ENCODE measurements around the gene COL6A1. TPM values are rescaled to one million over a fixed set of nuclear protein-coding genes. Genes with fewer than 3 reads are reported as not detected.

COL6A1 gene
- total and polyA plus RNA-seq, 2 experiments from 2014 or later = 296 to 592 TPM

GRCh38 chr21:45996311-45997204 lies 15.0 kb downstream of the COL6A1 start:
- TF ChIP-seq, protein P1, sequence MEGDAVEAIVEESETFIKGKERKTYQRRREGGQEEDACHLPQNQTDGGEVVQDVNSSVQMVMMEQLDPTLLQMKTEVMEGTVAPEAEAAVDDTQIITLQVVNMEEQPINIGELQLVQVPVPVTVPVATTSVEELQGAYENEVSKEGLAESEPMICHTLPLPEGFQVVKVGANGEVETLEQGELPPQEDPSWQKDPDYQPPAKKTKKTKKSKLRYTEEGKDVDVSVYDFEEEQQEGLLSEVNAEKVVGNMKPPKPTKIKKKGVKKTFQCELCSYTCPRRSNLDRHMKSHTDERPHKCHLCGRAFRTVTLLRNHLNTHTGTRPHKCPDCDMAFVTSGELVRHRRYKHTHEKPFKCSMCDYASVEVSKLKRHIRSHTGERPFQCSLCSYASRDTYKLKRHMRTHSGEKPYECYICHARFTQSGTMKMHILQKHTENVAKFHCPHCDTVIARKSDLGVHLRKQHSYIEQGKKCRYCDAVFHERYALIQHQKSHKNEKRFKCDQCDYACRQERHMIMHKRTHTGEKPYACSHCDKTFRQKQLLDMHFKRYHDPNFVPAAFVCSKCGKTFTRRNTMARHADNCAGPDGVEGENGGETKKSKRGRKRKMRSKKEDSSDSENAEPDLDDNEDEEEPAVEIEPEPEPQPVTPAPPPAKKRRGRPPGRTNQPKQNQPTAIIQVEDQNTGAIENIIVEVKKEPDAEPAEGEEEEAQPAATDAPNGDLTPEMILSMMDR (IDR thresholded peaks at IDR 0.05; ENCODE audit: poor library complexity) = no peak
- TF ChIP-seq EZH2 (IDR thresholded peaks at IDR 0.05; ENCODE audit: borderline replicate concordance) = no peak
- TF ChIP-seq EZH2phosphoT487 (IDR thresholded peaks at IDR 0.05; ENCODE audit: low read depth, severe bottlenecking, unreplicated experiment) = no peak
- Histone ChIP-seq H3K36me3 (replicated peaks; ENCODE audit: insufficient read depth, low read depth) (no peaks in the 10 kb centered on the region), H3K4me1 (ENCODE audit: insufficient read depth) (peaks cover 11% of the 10 kb centered on the region), H3K79me2 (no peaks in the 10 kb centered on the region), H2AFZ (no peak overlapping the region), H3K27me3 (no peaks in the 10 kb centered on the region), H3K27ac (no peak overlapping the region), H4K20me1 (ENCODE audit: insufficient read depth, poor library complexity, severe bottlenecking) (no peaks in the 10 kb centered on the region), H3K4me3 (no peak overlapping the region), H3K4me2 (no peak overlapping the region), H3K9me3 (ENCODE audit: low read depth) (no peaks in the 10 kb centered on the region), H3K9me2 (replicated peaks; ENCODE audit: insufficient read depth) (no peaks in the 10 kb centered on the region)
- DNase-seq (ENCODE audit: low spot score) = no peak
- WGBS (ENCODE audit: low lambda C conversion rate, missing lambda C conversion rate) = 94% methylated on average over 27 of the region's 27 CpGs

DNA sequence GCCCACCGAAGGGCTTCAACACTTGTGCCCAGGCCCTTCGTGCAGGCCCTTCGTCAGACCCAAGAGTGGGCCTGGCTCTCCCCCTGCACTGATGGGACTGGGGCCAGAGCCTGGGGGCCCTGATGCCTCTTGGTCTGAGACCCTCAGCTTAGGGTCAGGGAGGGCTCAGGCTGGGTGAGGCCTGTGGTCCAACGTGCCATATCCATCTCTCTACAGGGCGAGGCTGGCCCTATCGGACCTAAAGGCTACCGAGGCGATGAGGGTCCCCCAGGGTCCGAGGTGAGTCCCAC lies 15.6 kb downstream of the COL6A1 start:
- H3K4me2 ChIP-seq = no peak overlapping the region
- no peak overlapping the region for H2AFZ ChIP-seq
- no peaks in the 10 kb centered on the region for H3K36me3 ChIP-seq (replicated peaks; ENCODE audit: insufficient read depth, low read depth)
- no peaks in the 10 kb centered on the region for H3K9me2 ChIP-seq (replicated peaks; ENCODE audit: insufficient read depth)
- H3K27me3 ChIP-seq = no peaks in the 10 kb centered on the region
- WGBS (ENCODE audit: low lambda C conversion rate, missing lambda C conversion rate) = 95% methylated on average over 9 of the region's 9 CpGs
- H3K27ac ChIP-seq = no peak overlapping the region
- no peaks in the 10 kb centered on the region for H3K79me2 ChIP-seq
- peaks cover 11% of the 10 kb centered on the region for H3K4me1 ChIP-seq (ENCODE audit: insufficient read depth)
- no peak overlapping the region for H3K4me3 ChIP-seq
- no peak for DNase-seq (ENCODE audit: low spot score)
- H4K20me1 ChIP-seq (ENCODE audit: insufficient read depth, poor library complexity, severe bottlenecking) = no peaks in the 10 kb centered on the region
- no peaks in the 10 kb centered on the region for H3K9me3 ChIP-seq (ENCODE audit: low read depth)
- TF ChIP-seq, protein P1 (IDR thresholded peaks at IDR 0.05; ENCODE audit: poor library complexity) = no peak
- TF ChIP-seq EZH2phosphoT487 (IDR thresholded peaks at IDR 0.05; ENCODE audit: low read depth, severe bottlenecking, unreplicated experiment) (no peak), EZH2 (IDR thresholded peaks at IDR 0.05; ENCODE audit: borderline replicate concordance) (no peak)

DNA sequence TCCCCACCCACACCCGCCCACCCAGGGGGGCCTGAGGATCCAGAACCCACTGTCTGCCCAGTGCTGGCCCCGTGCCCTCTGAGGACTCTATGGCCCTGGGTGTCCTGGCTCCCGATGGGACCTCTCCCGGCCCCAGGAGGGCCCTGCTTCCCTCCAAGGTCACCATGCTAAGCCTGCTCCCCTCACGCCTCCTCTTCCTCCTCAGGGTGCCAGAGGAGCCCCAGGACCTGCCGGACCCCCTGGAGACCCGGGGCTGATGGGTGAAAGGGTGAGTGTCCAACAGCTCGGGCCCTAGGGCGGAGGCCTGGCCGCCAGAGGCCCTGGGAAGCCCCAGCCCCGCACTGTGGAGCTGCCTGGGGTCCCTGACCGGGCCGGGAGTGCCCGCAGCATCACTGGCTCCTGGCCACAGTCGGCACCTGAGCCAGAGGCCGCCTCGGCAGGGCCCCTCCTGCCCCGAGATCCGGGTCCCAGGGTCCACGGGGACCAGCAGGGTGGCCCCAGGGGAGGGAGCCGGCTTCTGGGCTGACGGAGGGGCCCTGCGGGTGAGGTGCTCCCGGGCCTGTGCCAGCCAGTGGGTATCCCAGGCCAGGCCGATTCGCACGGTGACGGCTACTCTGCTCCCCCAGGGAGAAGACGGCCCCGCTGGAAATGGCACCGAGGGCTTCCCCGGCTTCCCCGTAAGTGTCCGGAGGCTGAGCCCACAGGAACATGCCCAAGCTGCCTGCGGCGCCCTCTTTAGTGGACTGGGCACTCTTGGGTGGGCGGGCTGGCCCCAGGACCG lies 16.1 kb downstream of the COL6A1 start:
- no peak overlapping the region for H3K4me2 ChIP-seq
- H3K27me3 ChIP-seq = no peaks in the 10 kb centered on the region
- TF ChIP-seq EZH2phosphoT487 (IDR thresholded peaks at IDR 0.05; ENCODE audit: low read depth, severe bottlenecking, unreplicated experiment) = no peak
- TF ChIP-seq, protein P1 (IDR thresholded peaks at IDR 0.05; ENCODE audit: poor library complexity) = no peak
- no peak for TF ChIP-seq EZH2 (IDR thresholded peaks at IDR 0.05; ENCODE audit: borderline replicate concordance)
- no peaks in the 10 kb centered on the region for H3K79me2 ChIP-seq
- H3K4me3 ChIP-seq = no peak overlapping the region
- H3K9me3 ChIP-seq (ENCODE audit: low read depth) = no peaks in the 10 kb centered on the region
- WGBS (ENCODE audit: low lambda C conversion rate, missing lambda C conversion rate) = 98% methylated on average over 29 of the region's 38 CpGs
- H4K20me1 ChIP-seq (ENCODE audit: insufficient read depth, poor library complexity, severe bottlenecking) = no peaks in the 10 kb centered on the region
- H2AFZ ChIP-seq = no peak overlapping the region
- H3K36me3 ChIP-seq (replicated peaks; ENCODE audit: insufficient read depth, low read depth) = no peaks in the 10 kb centered on the region
- no peaks in the 10 kb centered on the region for H3K9me2 ChIP-seq (replicated peaks; ENCODE audit: insufficient read depth)
- no peak for DNase-seq (ENCODE audit: low spot score)
- H3K27ac ChIP-seq = no peak overlapping the region
- H3K4me1 ChIP-seq (ENCODE audit: insufficient read depth) = peaks cover 11% of the 10 kb centered on the region

All from hepatocyte (in vitro differentiated cells).